Activated CD4-positive, alpha-beta T cell treated with anti-CD3 and anti-CD28 coated beads, Interleukin-2, amount 50 U/mL, for 24 hours (primary cell): ENCODE measurements around the gene MAN1A1.

Experiments used
- DNase-seq, 2 donors: peaks; one replicate each; pipeline ENCODE4 v3.0.0-alpha.2; 2020; ENCODE audit warnings: low read depth in 1 of 2, low spot score in 1 of 2

Gene MAN1A1

DNA sequence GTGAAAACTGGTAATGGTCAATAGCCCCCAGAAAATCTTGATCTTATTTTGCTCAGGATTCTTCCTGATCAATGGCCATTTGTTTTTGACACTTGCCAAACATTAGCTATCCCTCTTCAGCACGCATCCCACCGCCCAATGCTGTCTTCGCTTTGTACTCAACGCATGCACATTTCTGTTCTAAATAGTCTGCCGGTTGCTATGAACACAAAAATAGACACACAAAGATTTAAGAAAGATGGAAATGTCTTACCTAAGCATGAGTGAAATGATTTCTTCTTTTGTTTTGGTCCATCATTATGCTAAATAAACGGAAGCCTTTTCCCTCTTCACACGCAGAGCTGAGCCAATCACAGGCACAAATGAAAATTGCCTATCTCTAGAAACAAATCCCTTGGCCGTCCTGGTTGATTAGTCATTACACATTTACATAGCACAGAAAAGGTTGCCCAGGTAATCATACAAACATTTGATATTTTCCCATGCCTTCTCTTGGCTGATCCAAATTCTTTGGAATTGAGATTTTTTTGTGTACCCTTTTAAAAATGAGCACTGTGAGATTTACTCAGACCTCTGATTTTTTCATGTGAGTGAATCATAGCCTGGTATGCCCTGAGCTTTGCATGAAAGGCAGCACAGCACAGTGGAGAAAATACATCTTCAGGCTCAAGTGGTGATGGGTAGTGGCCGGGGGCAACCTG is 200.6 kb downstream of the MAN1A1 start:
- DNase-seq = no peak

DNA sequence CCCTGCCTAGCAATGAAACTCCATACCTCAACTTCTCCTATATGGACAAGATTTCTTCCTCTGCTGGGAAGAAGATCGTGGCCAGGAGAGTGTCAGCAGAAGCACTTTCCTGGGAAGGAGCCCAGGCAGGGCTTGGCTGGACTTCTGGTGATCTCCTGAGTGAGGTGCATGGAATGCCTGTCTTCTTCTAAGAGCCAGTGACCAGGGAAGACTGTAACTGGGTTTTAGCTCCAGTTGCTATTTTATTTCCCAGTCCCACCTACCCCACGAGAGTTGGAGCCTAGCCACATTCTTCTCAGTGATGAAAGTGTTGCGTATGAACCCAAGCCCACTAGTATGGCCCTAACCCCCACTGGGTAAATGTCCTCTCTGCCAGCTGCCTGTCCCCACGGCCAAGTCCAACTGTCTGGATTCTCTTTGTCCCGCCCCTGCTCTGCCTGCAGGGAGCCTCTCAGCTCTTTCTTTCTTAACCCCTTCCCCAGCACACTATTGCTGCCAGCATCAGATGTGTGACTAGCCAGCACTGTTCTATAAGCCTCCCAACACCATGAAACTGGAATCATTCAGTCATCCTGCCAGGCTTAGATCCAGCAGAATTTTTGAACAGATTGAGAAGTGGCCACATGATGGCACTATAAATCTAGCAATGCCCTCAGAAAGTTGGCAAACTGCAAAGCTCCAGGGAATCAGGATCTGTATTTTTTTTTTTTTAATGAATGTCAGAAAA is 201.3 kb downstream of the MAN1A1 start:
- no peak for DNase-seq

DNA sequence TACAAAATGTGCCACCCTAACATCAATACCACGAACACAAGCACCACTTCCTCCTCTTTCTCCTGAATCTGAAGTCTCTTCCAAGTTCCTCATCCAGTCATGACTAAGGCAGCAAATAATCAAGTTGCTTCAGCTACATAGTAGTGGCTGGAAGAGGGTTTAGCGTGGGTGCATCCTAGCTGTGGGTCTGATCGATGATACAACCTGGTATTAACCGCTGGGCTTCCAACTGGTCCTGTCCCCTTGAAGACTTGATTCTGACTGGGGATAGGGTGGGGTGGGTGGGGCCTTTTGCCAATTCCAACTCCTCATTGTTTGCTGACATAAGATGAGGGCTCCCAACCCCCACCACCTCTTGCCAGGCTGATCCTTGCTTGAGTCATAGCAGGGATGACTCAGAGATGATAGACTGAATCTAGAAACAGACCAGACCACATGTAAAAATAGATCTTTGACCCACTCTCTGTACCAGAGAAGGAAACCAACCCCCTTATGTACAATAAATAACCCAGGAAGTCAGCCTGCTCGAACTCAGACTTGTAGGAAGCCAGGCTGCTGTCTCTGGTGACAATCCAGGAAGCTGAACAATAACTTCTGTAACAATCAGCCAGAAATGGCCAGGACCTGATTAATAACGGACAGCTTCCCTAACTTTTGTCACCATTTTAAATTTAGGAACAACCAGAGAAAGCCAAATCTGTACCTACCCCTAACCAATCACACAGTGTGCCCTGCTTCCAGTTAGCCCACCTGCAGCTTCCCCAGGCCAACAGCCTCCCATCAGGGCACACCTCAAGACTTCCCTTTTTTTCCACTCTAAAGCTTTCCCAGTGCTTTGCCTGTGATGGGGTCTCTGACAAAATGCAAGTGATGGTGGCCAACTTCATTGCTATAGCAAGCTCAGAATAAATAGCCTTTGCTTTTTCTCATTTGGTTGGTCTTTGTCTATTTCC is 202.2 kb downstream of the MAN1A1 start:
- peak in 1 of 2 donors; percentile 63 for DNase-seq

DNA sequence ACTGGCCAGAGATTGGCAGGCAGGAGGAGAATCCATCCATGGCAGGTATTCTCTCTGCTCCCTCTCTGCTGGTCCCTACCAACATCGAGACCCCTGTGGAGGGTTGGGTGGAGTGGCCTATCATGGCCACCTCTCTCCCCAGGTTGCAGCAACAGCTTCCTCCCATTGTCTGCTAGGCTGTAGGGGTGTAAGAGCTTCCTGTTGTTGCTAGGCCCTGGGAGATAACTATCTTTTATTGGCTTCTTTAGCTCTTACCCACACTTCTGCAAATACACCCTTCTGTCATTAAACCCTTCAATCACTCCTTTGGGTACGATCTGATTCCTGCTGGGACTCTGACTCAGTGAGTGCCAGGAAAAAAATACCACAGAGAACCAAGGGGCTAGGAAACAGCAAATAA is 204.4 kb downstream of the MAN1A1 start:
- no peak for DNase-seq

DNA sequence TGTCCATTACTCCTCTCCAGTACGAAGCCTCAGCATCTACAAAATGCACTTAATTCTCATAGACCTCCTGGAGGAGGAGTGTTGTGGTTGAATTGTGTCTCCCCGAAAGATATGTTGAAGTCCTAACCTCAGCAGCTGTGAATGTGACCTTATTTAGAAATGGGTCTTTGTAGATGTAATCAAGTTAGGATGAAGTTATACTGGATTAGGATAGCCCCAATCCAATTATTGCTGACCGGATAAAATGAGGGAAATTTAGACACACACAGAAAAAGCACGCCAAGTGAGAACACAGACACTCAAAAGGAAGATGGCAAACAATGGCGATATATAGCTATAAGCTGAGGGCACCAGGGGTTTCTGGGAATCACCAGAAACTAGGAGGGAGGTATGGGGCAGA is 206.9 kb downstream of the MAN1A1 start:
- DNase-seq = no peak

DNA sequence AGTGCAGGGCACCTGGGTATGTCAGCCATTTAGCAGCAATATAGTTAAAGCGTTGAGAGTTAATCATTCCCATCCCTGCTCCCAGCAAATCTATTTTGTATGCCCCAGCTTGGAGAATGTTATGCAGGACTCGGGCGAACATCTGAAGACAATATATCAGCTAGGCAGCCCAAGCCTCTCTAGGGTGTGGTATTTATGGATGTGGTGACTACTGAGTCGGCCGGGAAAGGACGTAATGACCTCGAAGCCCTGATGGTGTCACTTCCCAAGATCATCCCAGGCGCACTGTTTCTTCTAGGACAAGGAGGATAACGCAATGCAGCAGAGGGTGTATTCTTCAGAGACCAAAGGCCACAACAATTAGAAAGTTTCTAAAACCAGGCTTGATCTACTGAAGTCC is 207.5 kb downstream of the MAN1A1 start:
- no peak for DNase-seq

DNA sequence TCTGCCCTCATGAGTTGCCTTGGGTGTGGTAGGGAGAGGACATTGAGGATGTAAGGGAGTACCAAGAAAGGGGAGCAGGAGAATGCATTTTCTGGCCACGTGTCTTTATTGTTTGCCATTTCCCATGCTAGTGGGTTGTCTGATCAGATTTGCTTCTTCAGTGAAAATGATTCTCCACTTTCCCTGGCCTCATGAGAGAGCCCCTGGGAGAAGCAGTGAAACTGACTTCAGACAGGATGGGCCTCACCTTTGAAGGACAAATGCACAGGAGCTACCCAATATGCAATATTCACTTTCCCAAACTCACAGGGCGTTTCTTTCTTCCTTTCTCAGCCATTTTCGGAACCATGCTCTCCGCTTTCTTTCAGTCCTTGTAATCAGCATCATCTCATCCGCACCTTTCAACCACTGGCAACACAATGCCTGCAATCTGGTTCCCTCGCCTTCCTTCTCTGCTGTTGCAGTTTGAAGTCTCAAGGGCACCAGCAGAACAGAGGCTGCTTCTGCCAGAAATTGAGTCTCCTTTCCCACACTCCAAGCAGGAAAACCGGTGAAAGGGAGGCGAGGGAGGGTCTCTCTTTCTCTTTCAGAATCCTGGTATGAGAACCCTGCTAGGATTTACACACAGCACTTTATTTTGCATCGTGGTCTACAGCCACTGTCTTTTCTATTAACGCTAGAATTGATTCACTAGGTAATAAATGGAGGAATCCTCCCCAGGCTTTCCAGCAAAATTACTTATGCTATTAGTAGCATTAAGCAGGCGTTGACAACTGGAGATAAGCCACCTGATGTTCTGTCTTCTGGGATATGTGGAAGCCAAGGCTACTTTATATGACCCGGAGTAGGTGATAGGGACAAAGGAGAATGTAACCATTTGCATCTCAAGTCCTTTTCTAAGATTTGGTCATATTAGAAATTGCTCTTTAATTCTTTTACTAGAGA is 209.1 kb downstream of the MAN1A1 start:
- no peak for DNase-seq

DNA sequence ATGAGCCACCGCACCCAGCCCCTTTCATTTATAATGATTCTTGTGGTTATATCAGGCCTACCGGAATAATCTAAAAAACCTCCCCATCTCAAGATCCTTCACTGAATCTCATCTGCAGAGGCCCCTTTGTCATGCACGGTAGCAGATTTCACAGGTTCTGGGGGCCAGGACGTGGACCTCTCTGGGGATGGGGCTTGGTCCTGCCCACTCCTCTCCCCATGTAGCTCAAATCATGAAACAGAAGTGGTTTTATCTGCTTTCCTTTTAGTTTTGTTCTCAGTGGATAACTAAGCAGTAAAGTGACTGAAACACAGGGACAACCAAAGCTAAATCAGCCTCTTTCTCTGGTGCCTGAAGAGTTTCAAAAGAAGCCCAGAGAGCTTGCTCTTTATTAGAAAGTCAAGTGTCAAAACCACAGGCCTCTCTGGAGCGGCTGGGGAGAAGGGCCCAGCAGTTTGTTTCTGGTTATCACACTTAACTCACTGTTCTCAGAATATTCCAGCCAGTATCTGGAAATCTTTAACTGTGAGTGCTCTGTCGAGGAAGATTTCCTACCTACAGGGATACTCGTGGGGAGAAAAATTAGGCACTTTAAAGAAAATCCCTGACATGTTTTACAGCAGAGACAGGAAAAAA is 210.5 kb downstream of the MAN1A1 start:
- DNase-seq = no peak

DNA sequence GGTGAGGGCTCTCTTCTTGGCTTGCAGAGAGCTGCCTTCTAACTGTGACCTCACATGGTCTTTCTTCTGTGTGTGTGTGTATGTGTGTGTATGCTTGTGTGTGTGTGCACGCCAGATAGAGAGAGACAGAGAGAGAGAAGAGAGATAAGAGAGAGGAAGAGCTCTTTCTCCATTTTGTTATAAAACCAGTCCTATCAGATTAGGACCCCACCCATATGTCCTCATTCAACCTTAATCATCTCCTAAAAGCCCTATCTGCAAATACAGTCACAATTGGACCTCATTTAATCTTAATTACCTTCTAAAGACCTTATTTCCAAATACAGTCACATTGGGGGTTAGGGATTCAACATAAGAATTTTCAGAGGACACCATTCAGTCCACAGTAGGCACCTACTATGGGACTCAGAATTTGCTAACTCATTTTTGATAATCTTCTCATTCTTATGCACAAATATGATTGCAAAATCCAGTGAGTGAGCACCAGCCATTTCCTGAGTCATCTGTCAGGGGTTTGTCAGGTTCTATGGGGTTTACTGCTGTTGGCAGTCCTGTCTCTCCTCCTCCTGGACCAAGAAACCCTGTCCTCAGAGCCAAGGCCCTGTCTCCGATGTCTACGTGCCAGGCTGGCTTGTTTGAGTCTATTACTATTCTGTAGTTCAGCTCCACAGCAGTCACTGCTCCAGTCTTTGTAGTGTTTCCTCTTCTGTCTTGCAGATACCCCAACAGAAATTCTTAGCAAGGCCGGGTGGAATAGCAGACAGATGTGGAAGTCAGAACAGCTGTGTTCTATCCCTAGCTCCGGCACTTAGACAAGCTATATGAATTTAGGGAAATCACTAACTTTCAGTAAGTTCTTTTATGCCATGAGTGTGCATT is 212.1 kb downstream of the MAN1A1 start:
- DNase-seq = no peak

DNA sequence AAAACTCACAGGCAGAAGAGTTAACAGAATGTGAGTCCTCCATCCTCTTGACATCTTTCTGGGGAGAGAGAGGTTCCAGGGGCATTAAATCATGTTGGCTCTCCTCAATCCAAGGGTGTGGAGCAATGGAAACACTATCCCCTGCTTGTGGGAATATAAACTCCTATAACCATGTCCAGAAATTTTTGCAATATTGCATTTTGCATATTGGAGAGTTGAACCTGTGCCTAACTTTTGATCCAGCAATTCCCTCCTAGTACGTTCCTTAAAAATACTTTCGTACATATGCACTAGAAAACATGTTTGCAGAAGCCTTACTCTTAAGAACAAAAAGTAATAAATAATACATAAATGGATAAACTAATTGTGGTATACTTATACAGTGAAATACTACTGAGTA is 214.8 kb downstream of the MAN1A1 start:
- no peak for DNase-seq

DNA sequence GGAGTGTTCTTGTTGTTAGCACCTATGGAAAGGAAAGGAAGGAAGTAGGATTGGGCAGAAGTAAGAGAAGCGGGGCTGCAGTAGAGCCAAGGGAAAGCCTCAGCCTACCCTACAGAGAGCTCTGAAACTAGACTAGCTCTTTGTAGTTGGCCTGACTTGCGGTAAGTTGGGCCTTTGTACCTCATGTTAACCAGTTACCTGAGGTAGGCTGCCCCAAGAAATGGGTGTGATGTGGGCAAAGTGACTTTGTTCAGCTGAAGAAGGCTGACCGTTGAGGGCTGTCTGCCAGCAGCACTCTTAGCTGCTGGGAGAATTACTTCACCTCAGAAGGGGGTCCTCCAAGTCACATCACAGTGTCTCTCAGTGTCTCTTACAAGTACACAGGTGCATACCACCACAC is 216.2 kb downstream of the MAN1A1 start:
- DNase-seq = no peak

DNA sequence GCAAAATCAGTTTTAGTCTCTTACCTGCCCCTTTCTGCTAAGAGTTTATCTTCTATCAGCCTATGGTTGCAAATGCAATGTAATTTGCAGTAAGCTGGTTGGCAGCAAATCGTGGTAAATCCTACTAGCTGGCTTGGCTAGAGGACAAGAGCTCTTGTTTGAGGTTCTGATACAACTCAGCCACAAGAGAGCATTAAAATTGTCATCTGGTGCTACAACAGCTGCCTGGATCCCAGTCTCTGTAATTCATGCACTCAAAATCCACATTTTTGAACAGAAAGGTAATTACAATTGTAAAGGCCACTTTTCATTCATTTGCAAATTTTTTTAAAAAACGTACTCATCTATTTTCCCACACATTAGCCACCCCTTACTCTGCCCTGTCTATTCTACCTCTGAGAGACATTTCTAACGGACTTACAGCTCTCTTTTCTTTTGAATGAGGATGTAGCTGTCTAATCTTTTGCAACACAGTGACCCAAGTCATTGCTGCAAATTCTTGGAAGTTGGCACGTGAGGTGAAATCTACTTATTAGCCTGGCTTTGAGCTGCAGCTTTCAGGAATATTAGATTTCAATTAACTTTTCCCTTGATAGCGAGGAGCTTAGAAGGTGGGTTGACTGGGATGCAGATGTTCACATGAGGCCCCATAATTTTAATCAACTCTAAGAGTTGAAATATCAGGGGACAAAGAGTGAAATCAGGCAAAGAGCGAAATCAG is 217.1 kb downstream of the MAN1A1 start:
- no peak for DNase-seq

DNA sequence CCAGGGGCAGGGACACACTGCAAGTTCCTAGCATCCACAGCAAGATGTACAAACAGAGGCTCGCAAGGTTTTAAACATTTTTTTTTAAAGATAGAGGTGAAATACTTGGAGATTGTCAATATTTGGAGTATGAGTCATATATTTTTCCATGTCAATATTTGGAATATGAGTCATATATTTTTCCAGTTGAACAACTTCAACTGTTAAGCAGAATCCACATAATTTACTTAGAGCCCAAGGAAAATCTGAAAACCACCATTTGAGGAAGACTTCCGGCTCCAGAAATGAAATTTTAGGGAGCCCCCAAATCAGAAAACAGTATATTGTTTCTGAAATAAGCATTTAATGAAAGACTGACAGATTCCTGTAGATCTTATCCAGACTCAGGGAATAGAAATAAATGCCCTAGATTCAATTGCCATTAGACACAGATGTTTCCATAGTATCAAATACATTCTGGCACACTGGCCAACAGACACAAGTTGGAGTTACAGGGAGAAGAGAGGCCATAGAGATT is 219.5 kb downstream of the MAN1A1 start:
- no peak for DNase-seq

DNA sequence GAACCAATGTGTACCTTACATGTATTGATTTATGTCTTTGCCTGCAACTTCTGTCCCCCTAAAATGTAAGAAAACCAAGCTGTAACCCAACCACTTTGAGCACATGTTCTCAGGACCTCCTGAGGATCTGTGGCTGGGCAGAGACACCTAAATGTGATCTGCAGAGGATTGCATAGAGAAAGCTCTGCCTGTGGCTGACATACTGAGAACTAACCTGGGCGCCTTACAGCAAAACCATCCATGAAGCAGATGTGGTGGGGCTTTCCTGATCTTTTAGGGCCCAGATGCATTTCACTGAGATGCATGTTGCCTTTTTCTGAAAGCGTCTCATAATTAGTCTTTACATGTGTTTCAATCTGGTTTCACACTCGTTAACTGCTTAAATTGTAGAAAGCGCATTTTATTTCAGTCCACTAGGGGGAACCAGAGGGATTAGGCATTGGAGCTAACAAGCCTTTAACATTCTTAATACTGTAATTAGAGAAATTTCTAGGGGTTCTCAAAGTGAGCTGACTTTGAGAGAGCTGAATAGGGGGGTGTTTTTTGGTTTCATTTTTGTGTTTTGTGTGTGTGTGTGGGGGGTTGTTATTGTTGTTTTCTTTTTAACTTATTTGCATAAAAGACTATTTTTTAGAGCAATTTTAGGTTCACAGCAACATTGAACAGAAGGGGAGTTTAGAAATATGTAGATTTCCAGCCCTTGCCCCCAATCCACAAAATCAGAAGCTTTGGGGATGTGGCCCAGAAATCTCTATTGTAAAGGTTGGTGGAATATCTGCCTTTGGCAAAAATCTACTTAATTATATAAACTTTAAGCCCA is 220.2 kb downstream of the MAN1A1 start:
- peak in 1 of 2 donors; percentile 46 for DNase-seq

DNA sequence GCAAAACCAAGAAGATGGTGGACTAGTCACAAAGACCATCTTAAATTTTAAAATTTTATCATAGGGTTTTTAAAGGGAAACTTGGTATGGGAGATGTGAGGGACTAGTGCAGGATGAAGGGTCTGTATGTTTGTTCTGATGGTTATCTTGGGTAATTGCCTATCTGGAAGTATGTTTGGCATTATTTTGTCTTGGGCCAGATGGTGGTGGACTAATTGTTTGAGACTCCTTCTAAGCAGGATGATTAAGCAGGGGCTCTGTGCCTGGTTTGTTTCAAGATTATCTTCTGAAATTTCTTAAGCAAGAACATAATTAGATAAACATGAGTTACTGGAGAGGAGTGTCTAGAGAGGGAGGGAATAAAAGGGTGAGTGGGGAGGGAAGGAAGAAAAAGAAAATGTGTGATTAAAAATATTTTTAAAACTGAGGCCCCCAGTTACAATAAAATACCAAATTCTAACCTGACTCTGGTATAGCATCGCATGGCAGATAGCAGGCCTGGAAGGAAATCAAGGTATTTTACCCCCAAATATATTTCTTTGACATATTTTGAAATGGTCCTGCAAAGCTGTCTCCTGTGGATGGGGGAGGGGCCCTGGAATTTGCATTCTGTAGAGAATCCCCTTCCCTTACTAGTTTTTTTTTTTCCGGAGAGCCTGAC is 221.2 kb downstream of the MAN1A1 start:
- no peak for DNase-seq

DNA sequence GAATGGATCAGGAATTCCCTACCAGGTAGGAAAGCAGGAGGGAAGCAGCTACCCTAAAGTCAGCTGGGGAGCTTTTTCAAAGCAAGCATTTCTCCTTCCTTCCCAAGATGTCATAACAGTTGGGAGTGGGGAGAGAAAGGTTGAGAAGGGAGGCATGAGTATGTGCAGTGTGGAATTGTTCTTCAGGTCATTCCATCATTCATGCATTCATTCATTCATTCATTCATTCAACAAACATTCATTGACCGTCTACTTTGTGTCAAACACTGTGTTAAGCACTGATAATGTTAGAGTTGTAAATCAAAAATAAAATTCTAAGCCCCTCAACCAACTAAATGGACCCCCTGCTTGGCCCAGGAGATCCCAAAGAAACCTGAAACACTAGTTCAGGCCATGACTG is 221.9 kb downstream of the MAN1A1 start:
- no peak for DNase-seq
